ENCODE data around the gene SHQ1.

SHQ1 gene

GRCh38 chr3:72848703-72849081 is 447 bp upstream of the SHQ1 start:
- no peak for DNase-seq (ENCODE audit: low spot score)
- peak overlapping the region; percentile 90 for H3K27ac ChIP-seq
- CTCF ChIA-PET = interaction anchor here (0.6 kb wide), 2 partner anchors 560 to 652 kb away, joined by 3 read pairs; no protein-coding TSS in a partner anchor
- POLR2A ChIA-PET (ENCODE audit: low non-redundant PET) = interaction anchor here (0.6 kb wide), 1 partner anchor 509 kb away, joined by 3 read pairs; no protein-coding TSS in a partner anchor
- TF ChIP-seq, protein P1, sequence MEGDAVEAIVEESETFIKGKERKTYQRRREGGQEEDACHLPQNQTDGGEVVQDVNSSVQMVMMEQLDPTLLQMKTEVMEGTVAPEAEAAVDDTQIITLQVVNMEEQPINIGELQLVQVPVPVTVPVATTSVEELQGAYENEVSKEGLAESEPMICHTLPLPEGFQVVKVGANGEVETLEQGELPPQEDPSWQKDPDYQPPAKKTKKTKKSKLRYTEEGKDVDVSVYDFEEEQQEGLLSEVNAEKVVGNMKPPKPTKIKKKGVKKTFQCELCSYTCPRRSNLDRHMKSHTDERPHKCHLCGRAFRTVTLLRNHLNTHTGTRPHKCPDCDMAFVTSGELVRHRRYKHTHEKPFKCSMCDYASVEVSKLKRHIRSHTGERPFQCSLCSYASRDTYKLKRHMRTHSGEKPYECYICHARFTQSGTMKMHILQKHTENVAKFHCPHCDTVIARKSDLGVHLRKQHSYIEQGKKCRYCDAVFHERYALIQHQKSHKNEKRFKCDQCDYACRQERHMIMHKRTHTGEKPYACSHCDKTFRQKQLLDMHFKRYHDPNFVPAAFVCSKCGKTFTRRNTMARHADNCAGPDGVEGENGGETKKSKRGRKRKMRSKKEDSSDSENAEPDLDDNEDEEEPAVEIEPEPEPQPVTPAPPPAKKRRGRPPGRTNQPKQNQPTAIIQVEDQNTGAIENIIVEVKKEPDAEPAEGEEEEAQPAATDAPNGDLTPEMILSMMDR (conservative IDR thresholded peaks at IDR 0.05; ENCODE audit: low read depth) = no peak

GRCh38 chr3:72847282-72847681 is 963 bp downstream of the SHQ1 start:
- TF ChIP-seq, protein P1 (conservative IDR thresholded peaks at IDR 0.05; ENCODE audit: low read depth) = no peak
- peak; percentile 1 for DNase-seq (ENCODE audit: low spot score)
- POLR2A ChIA-PET (ENCODE audit: low non-redundant PET) = no interaction called here
- CTCF ChIA-PET = no interaction called here
- peak overlapping the region; percentile 90 for H3K27ac ChIP-seq

- ChIA-PET CTCF (no interaction called here), POLR2A (ENCODE audit: low non-redundant PET) (no interaction called here)
- TF ChIP-seq, protein P1 (conservative IDR thresholded peaks at IDR 0.05; ENCODE audit: low read depth) = no peak
- H3K27ac ChIP-seq = no peak overlapping the region
- DNase-seq (ENCODE audit: low spot score) = no peak
Measured at GRCh38 chr3:72846166-72846565, 2.1 kb downstream of the SHQ1 start.

- no peak overlapping the region for H3K27ac ChIP-seq
- ChIA-PET CTCF (interaction anchor here (0.6 kb wide), 1 partner anchor 662 kb away, joined by 3 read pairs; no protein-coding TSS in a partner anchor), POLR2A (ENCODE audit: low non-redundant PET) (no interaction called here)
- no peak for DNase-seq (ENCODE audit: low spot score)
- TF ChIP-seq, protein P1 (conservative IDR thresholded peaks at IDR 0.05; ENCODE audit: low read depth) = no peak
Measured at GRCh38 chr3:72844436-72844993, 3.7 kb downstream of the SHQ1 start.

- no peak for DNase-seq (ENCODE audit: low spot score)
- TF ChIP-seq, protein P1 (conservative IDR thresholded peaks at IDR 0.05; ENCODE audit: low read depth) = no peak
- no peak overlapping the region for H3K27ac ChIP-seq
- POLR2A ChIA-PET (ENCODE audit: low non-redundant PET) = no interaction called here
- CTCF ChIA-PET = no interaction called here
Measured at GRCh38 chr3:72839057-72839456, 9.2 kb downstream of the SHQ1 start.

DNA sequence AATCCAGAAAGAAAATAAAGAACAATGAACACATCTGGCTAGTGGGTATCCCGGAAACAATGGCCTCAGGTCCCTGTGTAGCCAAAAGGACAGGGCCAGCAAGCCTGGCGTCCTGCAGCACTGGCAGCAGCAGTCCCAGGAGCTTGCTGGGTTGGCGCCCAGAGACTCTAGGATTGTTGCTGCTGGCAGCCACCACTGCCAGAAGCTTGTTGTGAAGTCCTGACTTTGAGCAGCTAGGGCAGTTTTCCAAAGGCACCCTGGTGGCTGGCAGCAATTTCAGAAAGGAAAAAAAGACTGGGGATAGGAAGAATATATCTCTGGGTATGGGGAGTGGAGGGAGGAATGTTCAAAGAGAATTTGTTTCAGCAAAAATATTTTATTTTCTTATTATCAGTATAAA is 11.3 kb downstream of the SHQ1 start:
- CTCF ChIA-PET = no interaction called here
- POLR2A ChIA-PET (ENCODE audit: low non-redundant PET) = no interaction called here
- H3K27ac ChIP-seq = no peak overlapping the region
- TF ChIP-seq, protein P1 (conservative IDR thresholded peaks at IDR 0.05; ENCODE audit: low read depth) = no peak
- no peak for DNase-seq (ENCODE audit: low spot score)

All from RWPE1 (cell line).